GM18505 (cell line): Measurements from ENCODE around the gene RPL26.
"Not testable (repeated sequence)": the region's sequence is repeated elsewhere in the genome, so short reads cannot be mapped to it uniquely, and the experiment has no call there.

Experiments used
- ATAC-seq: cut with Tn5 transposase; IDR thresholded peaks from one replicate; pipeline ENCODE4 v1.9.1; 2021; ENCODE audit not compliant: unreplicated experiment
- POLR2A ChIP-seq: IDR thresholded peaks from 4 replicates; pipeline ENCODE4 v1.6.1; 2011; ENCODE audit warnings: borderline replicate concordance; ENCODE audit not compliant: insufficient read depth, insufficient read length; ENCODE audit errors: extremely low read depth

The RPL26 gene

GRCh38 chr17:8409966-8410882 lies 27.2 kb upstream of the RPL26 start:
- no peak for ATAC-seq
- TF ChIP-seq POLR2A = no peak

GRCh38 chr17:8408371-8408770 lies 25.4 kb upstream of the RPL26 start:
- ATAC-seq = no peak
- no peak for TF ChIP-seq POLR2A

GRCh38 chr17:8406174-8406573 lies 23.2 kb upstream of the RPL26 start:
- no peak for ATAC-seq
- TF ChIP-seq POLR2A = no peak

- no peak for TF ChIP-seq POLR2A
- no peak for ATAC-seq
Observed at GRCh38 chr17:8405499-8406016, 22.6 kb upstream of the RPL26 start.

GRCh38 chr17:8402921-8403536 lies 20.0 kb upstream of the RPL26 start:
- TF ChIP-seq POLR2A = no peak
- ATAC-seq = no peak

GRCh38 chr17:8401107-8401506 lies 18.1 kb upstream of the RPL26 start:
- ATAC-seq = no peak
- TF ChIP-seq POLR2A = no peak

GRCh38 chr17:8398980-8399379 lies 16.0 kb upstream of the RPL26 start:
- ATAC-seq = no peak
- TF ChIP-seq POLR2A = no peak

GRCh38 chr17:8397636-8398035 lies 14.6 kb upstream of the RPL26 start, which contains the start of gene RNF222:
Gene RNF222 (minus strand): TSS chr17:8397827. CDS start chr17:8393461, 4,366 bp downstream.
- no peak for ATAC-seq
- TF ChIP-seq POLR2A = no peak

- ATAC-seq = not testable (repeated sequence)
Observed at GRCh38 chr17:8394497-8394896, 11.5 kb upstream of the RPL26 start.

- ATAC-seq = no peak
- TF ChIP-seq POLR2A = no peak
Observed at GRCh38 chr17:8393470-8394231, 10.7 kb upstream of the RPL26 start.

GRCh38 chr17:8392674-8393469 lies 9.9 kb upstream of the RPL26 start:
- ATAC-seq = no peak
- no peak for TF ChIP-seq POLR2A

- no peak for ATAC-seq
- TF ChIP-seq POLR2A = no peak
Observed at GRCh38 chr17:8392274-8392673, 9.3 kb upstream of the RPL26 start.
